ENCODE measurements around the gene DPM2.
A peak's percentile ranks its signal among the peaks of the same experiment; 100 is the strongest.

The DPM2 gene

GRCh38 chr9:127953768-127954505, 16.3 kb upstream of the DPM2 start:
- DNase-seq = no peak

DNA sequence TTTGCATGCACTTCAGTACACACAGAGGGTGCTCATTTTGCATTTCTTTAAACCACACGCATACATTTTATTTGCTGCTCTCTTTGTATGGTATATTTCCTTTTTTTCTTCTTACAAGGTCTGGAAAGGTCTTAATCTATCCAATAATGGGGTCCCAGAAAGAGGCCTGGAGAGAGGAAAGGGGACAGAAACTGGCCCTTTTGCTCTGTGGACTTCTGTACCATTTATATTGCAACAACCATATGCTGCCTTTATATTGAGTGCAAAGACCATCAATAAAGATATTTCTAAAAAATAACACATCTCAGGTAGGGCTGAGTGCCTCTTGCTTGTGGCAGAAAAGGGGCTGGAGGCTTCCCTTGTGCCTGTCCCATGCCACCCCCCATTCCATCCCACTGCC, 15.5 kb upstream of the DPM2 start:
- no peak for DNase-seq

DNA sequence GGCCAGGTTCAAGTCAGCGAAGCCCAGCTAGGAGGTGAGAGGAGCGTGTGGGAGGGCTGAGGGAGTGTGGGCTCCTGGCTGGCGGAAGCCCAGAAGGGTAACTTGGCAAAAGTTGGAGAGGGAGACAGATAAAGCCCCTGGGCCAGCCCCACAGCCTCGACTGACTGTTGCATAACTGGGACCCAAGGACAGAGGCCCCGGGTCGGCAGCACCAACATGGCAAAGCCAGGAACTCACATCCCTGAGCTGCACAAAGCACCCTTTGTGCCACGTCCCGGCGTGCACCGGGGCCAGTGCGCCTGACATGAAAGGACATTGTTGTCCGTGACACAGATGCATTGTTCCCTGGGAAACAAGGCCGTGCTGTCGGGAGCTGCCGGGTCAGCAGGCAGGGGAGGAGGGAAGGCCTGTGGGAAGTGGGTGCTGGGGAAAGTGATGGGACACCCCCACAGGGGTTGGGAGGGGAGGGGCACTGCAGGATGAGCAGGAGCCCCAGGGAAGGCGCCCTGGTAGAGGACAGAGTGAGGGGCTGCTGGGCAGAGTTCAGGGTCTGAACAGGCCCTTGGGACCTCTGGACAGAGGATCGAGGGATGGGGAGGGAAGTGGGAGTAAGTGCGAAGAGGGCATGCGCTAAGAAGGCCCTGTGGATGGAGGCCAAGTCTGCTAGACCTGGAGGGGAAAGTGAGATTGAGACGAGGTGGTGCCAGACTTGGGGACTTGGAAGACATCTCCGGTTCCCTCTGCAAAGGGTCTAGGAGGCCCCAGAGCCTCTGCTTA, 13.0 kb upstream of the DPM2 start:
- no peak for DNase-seq

GRCh38 chr9:127949827-127950512, 12.3 kb upstream of the DPM2 start:
- DNase-seq = no peak

DNA sequence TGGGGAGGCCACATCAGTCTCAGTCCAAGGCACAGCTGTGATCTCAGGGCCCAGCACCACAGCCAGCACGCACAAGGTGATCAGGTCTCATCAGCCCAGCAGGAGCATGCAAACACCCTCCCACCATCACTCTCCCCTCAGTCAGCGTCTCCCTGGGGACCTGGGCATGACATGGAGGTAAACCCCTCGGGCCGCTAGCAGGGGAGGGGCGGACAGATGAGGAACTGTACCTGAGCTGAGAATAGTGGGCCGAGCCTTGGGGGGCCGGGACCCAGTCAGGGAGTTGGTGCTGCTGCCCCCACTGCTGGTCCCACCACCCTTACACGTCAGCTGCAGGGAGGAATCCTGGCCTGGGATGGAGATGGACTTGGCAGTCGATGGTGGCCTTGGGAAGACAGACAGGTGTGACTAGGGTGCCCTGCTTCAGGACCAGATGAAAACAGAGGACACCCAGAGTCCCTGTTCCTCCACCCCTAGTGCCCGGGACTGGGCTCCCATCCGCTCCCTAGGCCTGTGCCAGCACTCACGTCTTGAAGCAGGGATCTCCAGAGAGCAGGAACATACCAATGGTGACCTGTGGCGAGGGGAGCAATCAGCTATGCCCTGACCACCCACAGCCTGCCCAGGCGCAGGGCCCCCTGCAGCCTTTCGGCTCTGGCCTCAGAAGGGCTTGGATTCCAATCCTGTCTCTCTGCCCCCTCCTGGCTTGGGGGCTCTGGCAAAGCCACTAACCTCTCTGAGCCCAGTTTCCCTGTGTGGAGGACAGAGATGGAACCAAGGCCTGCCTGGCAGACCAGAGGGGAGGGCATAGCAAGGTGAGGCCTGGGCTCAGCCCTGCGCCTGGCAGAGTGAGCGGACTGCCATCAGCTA, 10.4 kb upstream of the DPM2 start:
- DNase-seq = no peak

DNA sequence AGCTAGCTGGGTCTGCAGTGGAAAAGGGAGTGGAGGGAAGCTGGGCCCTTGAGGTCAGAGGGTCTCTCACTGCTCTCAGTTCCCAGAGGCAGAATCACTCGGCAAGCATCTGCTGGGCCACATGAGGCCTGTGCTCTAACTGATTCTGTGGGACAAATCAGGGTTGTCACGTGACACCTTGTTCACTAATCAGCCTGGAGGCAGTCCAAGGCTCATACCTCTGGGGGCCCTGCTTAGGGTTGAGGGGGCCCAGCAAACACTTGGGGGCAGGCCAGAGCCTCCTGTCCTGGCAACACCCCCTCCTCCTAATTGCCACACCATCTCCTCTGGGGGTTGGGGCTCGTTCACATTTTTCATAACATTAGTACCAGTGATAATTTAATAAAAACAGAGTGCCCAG, 9.1 kb upstream of the DPM2 start:
- DNase-seq = no peak

DNA sequence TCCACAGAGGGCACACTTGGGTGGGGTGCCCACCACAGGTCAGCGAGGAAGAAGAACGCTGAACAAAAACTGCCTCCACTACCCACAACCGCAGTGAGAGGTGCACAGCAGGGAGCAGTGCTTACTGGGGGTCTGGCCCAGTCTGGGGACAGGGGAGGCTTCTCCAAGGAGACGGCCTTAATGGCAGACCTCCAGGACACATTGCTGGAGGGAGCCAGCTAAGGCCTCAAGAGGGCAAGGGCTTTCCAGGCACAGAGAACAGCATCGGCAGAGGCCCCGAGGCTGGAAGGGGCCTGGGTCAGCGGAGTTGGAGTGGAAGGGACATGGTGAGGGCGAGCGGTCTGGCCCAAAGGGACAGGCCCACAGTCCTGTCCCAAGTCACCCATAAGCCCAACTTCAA, 8.3 kb upstream of the DPM2 start:
- no peak for DNase-seq

GRCh38 chr9:127945338-127945737, 7.7 kb upstream of the DPM2 start:
- DNase-seq = no peak

- DNase-seq = no peak
Measured at GRCh38 chr9:127944586-127945218, 7.0 kb upstream of the DPM2 start.

- peak; percentile 61 for DNase-seq
Measured at GRCh38 chr9:127943731-127944144, 6.1 kb upstream of the DPM2 start.

DNA sequence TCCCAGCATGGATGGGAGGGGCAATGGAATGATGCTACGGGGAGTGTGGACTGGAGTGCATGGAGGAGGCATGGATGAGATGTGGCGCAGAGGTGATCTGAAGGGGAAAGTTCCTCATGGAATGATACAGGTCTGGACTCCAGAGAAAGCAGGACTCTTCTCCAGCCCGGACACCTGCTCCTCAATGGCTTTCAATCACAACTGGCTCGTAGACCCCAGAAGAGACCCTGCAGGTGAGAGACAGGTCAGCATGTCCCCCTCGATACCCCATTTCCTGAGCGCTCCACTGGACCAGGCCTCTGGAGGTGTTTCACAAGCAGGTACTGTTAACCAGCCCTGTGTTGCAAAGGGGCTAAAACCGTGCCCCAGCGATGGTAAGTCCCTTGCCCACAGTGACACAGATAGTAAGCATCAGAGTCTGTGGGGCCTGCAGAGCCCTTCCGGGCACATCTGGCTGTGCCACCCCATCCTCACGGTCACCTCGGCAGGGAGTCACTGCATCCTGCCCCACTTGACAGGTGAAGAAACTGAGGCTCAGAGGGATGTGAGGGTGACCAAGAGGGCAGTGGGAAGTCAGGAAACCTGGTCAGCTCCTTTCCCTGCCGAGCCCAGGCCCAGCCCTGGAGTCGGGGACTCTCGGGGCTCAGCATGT, 5.5 kb upstream of the DPM2 start:
- DNase-seq = no peak

- peak; percentile 59 for DNase-seq
Measured at GRCh38 chr9:127942216-127943010, 4.8 kb upstream of the DPM2 start.

GRCh38 chr9:127941961-127942215, 4.2 kb upstream of the DPM2 start:
- no peak for DNase-seq

GRCh38 chr9:127941062-127941960, 3.7 kb upstream of the DPM2 start:
- DNase-seq = no peak

DNA sequence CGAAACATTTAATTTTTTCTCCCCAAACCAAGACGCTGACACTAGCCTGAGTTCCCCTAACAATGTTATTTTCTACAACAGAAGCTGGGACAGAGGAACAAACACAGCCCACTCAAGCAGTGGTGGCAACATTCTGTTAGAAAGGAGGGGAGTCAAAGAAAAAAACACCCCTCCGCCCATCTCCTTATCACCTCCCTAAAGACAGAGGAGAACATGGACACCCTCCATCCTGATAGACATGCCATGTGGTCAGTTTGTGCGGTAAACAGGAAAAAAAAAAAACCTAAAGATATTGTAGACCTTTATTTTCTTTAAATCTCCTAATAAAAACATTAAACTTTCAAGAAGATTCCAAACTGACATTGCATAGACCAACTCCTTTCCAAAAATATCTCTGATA, 2.9 kb upstream of the DPM2 start:
- no peak for DNase-seq

GRCh38 chr9:127938298-127938690, 640 bp upstream of the DPM2 start:
- DNase-seq = no peak

DNA sequence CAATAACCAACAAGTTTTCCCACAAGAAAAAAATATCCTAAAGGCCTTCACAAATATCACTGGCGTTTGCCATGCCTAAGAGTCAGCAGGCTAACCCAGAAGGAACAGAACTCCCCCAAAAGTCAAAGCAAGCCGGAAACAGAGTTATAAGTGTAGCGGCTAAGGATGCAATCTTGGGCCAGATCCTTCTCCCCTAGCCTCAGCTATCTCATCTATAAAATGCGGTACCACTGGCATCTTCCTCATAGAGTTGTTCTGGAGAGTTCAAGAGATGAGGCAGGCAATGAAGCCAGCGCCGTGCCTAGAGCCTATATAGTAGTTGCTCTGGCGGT, 632 bp downstream of the DPM2 start:
- DNase-seq = no peak

GRCh38 chr9:127936347-127936852, 1.3 kb downstream of the DPM2 start:
- no peak for DNase-seq

- no peak for DNase-seq
Measured at GRCh38 chr9:127935765-127936221, 1.9 kb downstream of the DPM2 start.

GRCh38 chr9:127934986-127935385, 2.7 kb downstream of the DPM2 start:
- DNase-seq = no peak
